ENCODE measurements around the gene PLEKHA1. TPM values are rescaled to one million over a fixed set of nuclear protein-coding genes. Genes with fewer than 3 reads are reported as not detected.

Gene PLEKHA1
- total and polyA plus RNA-seq, 2 donors (not counting 3 experiments of a cell fraction or from before 2014, with no cell fraction given), result 21.6 to 58.8 TPM

DNA sequence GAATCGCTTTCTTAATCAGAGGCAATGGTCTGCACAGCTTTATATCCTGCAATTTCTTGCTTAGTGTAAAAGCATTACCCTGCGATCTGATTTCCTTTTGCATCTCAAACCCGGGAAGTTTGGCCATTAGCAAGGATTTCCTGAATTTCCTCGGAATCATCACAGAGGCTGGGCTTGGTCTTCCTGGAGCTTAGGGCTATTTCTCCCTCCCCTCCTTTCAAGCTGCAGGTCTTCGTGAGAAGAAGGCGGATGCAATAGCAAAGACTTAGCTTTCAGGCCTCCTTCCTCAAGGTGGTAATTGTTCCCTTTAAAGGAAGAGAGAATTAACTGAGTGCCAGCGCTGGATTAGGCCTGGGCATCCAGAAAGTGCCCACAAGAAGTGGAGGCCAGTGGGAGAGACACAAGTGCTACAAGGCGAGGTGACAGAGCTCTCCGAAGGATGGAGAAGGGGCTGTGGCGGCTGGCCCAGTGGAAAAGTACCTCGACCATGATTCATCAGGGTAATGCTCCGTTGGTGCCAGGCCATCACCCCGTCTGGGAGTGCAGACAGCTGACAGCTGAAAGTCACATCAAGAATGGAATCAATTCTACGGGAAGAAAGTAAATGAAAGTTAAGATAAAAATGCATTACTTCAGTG lies 76.0 kb downstream of the PLEKHA1 start:
- Histone ChIP-seq H3K27me3 (ENCODE audit: control insufficient read depth in 2 of 2, insufficient read depth in 2 of 2, low read length in 2 of 2) (no peaks in the 10 kb centered on the region), H3K4me2 (ENCODE audit: insufficient read depth, low read length) (peak overlapping the region; percentile 45), H4K20me1 (replicated peaks; ENCODE audit: control insufficient read depth, extremely low read depth, insufficient read depth, low read length) (no peaks in the 10 kb centered on the region), H3K9ac (replicated peaks; ENCODE audit: extremely low read depth, insufficient read depth, low read length) (peak overlapping the region; percentile 39), H3K9me3 (replicated peaks; ENCODE audit: control insufficient read depth, insufficient read depth, low read length) (no peaks in the 10 kb centered on the region), H3K27ac (ENCODE audit: insufficient read depth, low read depth, low read length) (peak overlapping the region; percentile 30), H2AFZ (ENCODE audit: low read depth, low read length) (peak overlapping the region; percentile 69), H3K4me3 (replicated peaks in 1 of 3; ENCODE audit: insufficient read depth in 1 of 3, low read depth in 1 of 3, low read length in 3 of 3) (peak overlapping the region in 1 of 3 experiments; percentile 21), H3K9me1 (replicated peaks; ENCODE audit: control insufficient read depth, extremely low read depth, insufficient read depth, low read length) (no peaks in the 10 kb centered on the region), H3K36me3 (ENCODE audit: control insufficient read depth in 2 of 2, extremely low read depth in 1 of 2, insufficient read depth in 2 of 2, low read length in 2 of 2) (no peaks in the 10 kb centered on the region), H3K79me2 (ENCODE audit: control insufficient read depth, insufficient read depth, low read length) (no peaks in the 10 kb centered on the region), H3K4me1 (ENCODE audit: control insufficient read depth, extremely low read depth, insufficient read depth, low read length) (peaks cover 17% of the 10 kb centered on the region)
- DNase-seq (ENCODE audit: low read depth, low spot score) (peak; percentile 55), FAIRE-seq (peak; percentile 91)
- no TSS peak for BruUV-seq (replicated peaks)
- ChIA-PET POLR2A (interaction anchor here (1.5 kb wide), 1 partner anchor 44 kb away, joined by 3 read pairs; no protein-coding TSS in a partner anchor), CTCF (interaction anchor here (0.8 to 2.7 kb wide), 13 partner anchors 9 to 171 kb away, joined by 3 to 15 read pairs (median 4); no protein-coding TSS in a partner anchor)
- intact Hi-C loops (cut with micrococcal nuclease) (no loop called here), dilution Hi-C loops (cut with MboI; ENCODE audit: extremely low pct_ligation_motif_present, low sequenced_read_pairs) (no loop called here)
- TF ChIP-seq MYC (IDR thresholded peaks at IDR 0.05; ENCODE audit: low read depth, low read length) (no peak), JUN (IDR thresholded peaks at IDR 0.05; ENCODE audit: borderline replicate concordance, insufficient read depth, insufficient read length, low read depth) (no peak), POLR2A (IDR thresholded peaks at IDR 0.05; ENCODE audit: low read depth, low read length) (no peak), POLR2AphosphoS5 (IDR thresholded peaks at IDR 0.05; ENCODE audit: insufficient read depth, low read depth, low read length) (peak; percentile 18), EZH2 (IDR thresholded peaks at IDR 0.05; ENCODE audit: borderline replicate concordance, low read depth, low read length, severe bottlenecking) (no peak), MAX (IDR thresholded peaks at IDR 0.05; ENCODE audit: insufficient read depth, insufficient read length) (no peak), FOS (IDR thresholded peaks at IDR 0.05; ENCODE audit: borderline replicate concordance, insufficient read depth, low read length) (peak; percentile 7), GATA2 (IDR thresholded peaks at IDR 0.05; ENCODE audit: insufficient read depth, insufficient read length, low read depth, low read length) (no peak)
- TF ChIP-seq, protein P1, sequence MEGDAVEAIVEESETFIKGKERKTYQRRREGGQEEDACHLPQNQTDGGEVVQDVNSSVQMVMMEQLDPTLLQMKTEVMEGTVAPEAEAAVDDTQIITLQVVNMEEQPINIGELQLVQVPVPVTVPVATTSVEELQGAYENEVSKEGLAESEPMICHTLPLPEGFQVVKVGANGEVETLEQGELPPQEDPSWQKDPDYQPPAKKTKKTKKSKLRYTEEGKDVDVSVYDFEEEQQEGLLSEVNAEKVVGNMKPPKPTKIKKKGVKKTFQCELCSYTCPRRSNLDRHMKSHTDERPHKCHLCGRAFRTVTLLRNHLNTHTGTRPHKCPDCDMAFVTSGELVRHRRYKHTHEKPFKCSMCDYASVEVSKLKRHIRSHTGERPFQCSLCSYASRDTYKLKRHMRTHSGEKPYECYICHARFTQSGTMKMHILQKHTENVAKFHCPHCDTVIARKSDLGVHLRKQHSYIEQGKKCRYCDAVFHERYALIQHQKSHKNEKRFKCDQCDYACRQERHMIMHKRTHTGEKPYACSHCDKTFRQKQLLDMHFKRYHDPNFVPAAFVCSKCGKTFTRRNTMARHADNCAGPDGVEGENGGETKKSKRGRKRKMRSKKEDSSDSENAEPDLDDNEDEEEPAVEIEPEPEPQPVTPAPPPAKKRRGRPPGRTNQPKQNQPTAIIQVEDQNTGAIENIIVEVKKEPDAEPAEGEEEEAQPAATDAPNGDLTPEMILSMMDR (IDR thresholded peaks at IDR 0.05; ENCODE audit: extremely low read depth in 1 of 2, insufficient read depth in 1 of 2, low read depth in 1 of 2, low read length in 2 of 2), result no peak
